ENCODE measurements around the gene GGA3. TPM values are rescaled to one million over a fixed set of nuclear protein-coding genes. Genes with fewer than 3 reads are reported as not detected.
A peak's percentile ranks its signal among the peaks of the same experiment; 100 is the strongest.

Gene GGA3
- total and polyA plus RNA-seq, 10 of the 15 experiments (the other 5 are each of a cell fraction or from before 2014, with no cell fraction given), result 7.0 to 57.5 (median 34.0) TPM

GRCh38 chr17:75263055-75263454, 1.6 kb upstream of the GGA3 start:
- no peak for TF ChIP-seq MTA2 (IDR thresholded peaks at IDR 0.05; ENCODE audit: low read depth)
- no peak for TF ChIP-seq ZNF592 (IDR thresholded peaks at IDR 0.05)
- TF ChIP-seq TCF12 (IDR thresholded peaks at IDR 0.05; ENCODE audit: low read depth, low read length), result no peak
- TF ChIP-seq PKNOX1 (IDR thresholded peaks at IDR 0.05), result no peak
- TF ChIP-seq CEBPZ (IDR thresholded peaks at IDR 0.05; ENCODE audit: low read depth, low read length), result no peak
- no peak for TF ChIP-seq NFXL1 (IDR thresholded peaks at IDR 0.05; ENCODE audit: borderline replicate concordance)
- no peak for TF ChIP-seq ZNF687 (IDR thresholded peaks at IDR 0.05)
- no peaks in the 10 kb centered on the region for H3K27me3 ChIP-seq (replicated peaks in 1 of 2; ENCODE audit: control insufficient read depth in 2 of 2, insufficient read depth in 2 of 2, low read length in 1 of 2)
- 0 out of 2 replicates have a peak overlapping the region, but pooled peaks have one; percentile 86 for H3K4me3 ChIP-seq
- SMC1A ChIA-PET (ENCODE audit: uncharacterized antibody, unreplicated experiment), result interaction anchor here (0.9 to 5.0 kb wide), 8 partner anchors 7 to 149 kb away, joined by 3 to 62 read pairs (median 4); partner anchors contain the start of gene MIF4GD
- peaks cover 9% of the 10 kb centered on the region for H3K4me1 ChIP-seq (ENCODE audit: control insufficient read depth, insufficient read depth, low read length)
- no peak overlapping the region for H3K9ac ChIP-seq (ENCODE audit: control insufficient read depth, insufficient read depth, low read length)
- no peak for FAIRE-seq
- no peak for DNase-seq (ENCODE audit: low read depth, low spot score)
- H3K27ac ChIP-seq (ENCODE audit: control insufficient read depth, insufficient read depth), result no peak overlapping the region
- in situ Hi-C loops (cut with MboI) (no loop called here), intact Hi-C loops (cut with micrococcal nuclease; ENCODE audit: unreplicated experiment) (loop anchor here (10.0 kb wide), 1 partner anchor 252 kb away; the partner anchor contains the start of genes CASKIN2 and TSEN54)
- peaks cover 53% of the 10 kb centered on the region for H3K79me2 ChIP-seq (ENCODE audit: control insufficient read depth, insufficient read depth, low read length)
- RAD21 ChIA-PET (ENCODE audit: unreplicated experiment), result interaction anchor here (0.6 to 3.5 kb wide), 9 partner anchors 8 to 484 kb away, joined by 3 to 43 read pairs (median 4); partner anchors contain the start of genes MIF4GD and SLC25A19
- H3K36me3 ChIP-seq (ENCODE audit: control insufficient read depth in 2 of 2, insufficient read depth in 2 of 2, low read length in 1 of 2), result peaks cover 12 to 14% of the 10 kb centered on the region in 2 experiments
- no TSS peak for BruUV-seq (replicated peaks)
- no peak for ATAC-seq
- POLR2A ChIA-PET, result interaction anchor here (0.9 to 4.8 kb wide), 7 partner anchors 8 to 154 kb away, joined by 3 to 81 read pairs (median 13); partner anchors contain the start of genes ARMC7, MIF4GD and SLC25A19
- H3K9me3 ChIP-seq (replicated peaks; ENCODE audit: control insufficient read depth, insufficient read depth, low read length), result no peaks in the 10 kb centered on the region
- WGBS (ENCODE audit: insufficient coverage, insufficient replicate concordance, low lambda C conversion rate, missing lambda C conversion rate), result 98% methylated on average over 4 of the region's 4 CpGs
- no peaks in the 10 kb centered on the region for H4K20me1 ChIP-seq (ENCODE audit: control insufficient read depth, insufficient read depth)
- no peak overlapping the region for H2AFZ ChIP-seq (ENCODE audit: control insufficient read depth, low read depth, low read length)
- no peak overlapping the region; the same call in 1 of the 2 replicates for H3K4me2 ChIP-seq (ENCODE audit: control insufficient read depth, insufficient read depth)
- CTCF ChIA-PET, result interaction anchor here (0.7 to 4.8 kb wide), 9 partner anchors 8 to 149 kb away, joined by 3 to 58 read pairs (median 5); partner anchors contain the start of genes GRB2, MIF4GD and SLC25A19

Data from GM12878 (cell line).